GM10847 (cell line): ENCODE data around the gene WIZ.

Experiments used
- POLR2A ChIP-seq: IDR thresholded peaks from 2 replicates; pipeline ENCODE4 v1.6.1; 2011; ENCODE audit not compliant: insufficient read length; ENCODE audit errors: extremely low read depth

The WIZ gene

DNA sequence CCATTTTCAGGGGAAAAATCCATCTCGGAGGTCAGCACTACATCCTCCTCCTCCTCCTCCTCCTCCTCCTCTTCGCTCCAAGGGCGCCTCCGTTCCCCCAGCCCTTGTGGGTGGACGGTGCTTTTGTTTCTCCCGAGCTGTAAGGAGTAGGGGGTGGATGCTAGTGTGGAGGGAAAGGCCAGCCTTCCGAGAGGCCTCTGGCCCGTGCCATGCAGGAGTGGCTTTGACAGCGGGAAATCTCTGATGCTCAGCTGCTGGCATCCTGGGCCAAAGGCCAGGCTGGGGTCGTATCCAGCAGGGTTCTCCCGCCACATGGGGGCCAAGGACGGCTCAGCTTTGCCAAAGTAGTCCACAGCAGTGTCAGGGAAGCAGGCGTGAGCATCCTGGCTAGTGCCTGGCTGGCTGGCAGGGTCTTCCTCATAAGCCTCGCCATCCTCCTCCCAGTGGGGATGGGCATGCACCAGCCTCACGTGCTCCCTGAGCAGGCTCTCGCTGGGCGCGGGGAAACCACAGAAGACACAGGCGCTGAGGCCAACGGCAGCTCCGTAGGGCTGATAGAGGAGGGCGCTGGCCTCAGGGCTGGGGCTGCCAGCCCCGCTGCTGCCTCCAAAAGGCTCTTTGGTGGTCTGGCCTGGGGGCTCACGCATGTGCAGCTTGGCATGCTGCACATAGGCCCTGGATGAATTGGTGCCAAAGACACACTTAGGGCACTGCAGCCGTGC is 10.5 kb downstream of the WIZ start:
- TF ChIP-seq POLR2A = no peak

DNA sequence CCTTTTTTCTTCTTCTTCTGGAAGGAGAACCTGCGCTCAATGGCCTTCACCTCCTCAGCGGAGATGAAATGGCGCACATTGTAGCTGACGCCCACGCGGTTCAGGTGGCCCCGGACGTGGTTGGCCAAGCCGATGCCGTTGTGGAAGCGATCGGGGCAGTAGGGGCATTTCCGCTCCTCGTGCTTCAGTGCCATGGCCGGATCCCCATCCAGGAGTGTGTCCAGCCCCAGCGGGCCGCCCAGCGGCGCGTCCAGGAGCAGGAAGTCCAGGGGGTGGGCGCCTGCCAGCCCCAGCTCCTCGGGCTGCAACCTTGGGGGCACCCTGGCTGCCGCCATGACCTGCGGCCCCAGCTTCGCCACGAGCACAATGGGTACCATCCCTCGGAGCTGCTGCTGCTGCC is 11.2 kb downstream of the WIZ start:
- no peak for TF ChIP-seq POLR2A

DNA sequence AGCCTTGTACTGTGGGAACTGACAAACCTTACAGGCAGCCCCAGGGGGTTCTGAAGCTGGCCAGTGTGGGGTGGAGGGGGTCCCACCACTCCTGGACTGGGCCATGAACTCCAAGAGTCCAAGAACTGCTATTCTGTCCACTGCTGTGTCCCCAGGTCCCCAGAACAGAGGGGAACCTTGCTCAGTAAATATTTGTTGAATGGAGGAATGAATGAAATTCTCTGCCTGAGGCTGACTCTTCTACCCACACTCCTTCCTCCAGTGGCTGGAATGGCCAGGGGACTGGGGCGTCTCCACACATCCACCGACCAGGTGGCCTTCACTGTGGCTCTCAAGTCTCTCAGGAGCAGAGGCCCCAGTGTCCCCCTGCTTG is 11.6 kb downstream of the WIZ start:
- TF ChIP-seq POLR2A = no peak

DNA sequence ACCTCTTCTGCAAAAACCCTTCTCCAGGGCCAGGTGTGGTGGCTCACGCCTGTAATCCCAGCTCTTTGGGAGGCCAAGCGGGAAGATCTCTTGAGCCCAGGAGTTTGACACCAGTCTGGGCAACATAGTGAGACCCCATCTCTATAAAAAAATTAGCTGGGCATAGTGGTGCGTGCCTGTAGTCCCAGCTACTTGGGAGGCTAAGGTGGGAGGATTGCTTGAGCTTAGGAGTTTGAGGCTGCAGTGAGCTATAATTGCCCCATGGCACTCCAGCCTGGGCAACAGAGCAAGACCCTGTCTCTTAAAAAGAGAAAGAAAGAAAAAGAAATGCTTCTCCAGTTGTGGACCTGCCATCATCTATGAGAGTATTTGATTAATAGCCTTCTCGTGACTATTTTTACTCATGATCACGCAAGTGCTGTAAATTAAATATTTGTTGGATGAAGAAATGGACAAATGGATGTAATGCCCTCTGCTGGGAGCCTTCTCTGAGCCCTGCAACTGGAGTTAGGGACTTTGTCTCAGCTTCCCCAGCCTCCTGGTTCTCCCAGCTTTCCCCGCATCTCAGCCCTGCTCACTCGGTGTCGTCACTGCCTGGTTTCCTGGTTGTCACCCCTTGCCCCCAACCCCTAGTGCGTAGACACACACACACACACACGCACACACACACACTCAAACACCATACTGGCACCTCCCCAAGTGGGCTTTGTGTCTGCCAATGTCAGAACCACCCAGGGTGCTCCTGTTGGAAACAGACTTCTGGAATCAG is 12.2 kb downstream of the WIZ start:
- no peak for TF ChIP-seq POLR2A

DNA sequence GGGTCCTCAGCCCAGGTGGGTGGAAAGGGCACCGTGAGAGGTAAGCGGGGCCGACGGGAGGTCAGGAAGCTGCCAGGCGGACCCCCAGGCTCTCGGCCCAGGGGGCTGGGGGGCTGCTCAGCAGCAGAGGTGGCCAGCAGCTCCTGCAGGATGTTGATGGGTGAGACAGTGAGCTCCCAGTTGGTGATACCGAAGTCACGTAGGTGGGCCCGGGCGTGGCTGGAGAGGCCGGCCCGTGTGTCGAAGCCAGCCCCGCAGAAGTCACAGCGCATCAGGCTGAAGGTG is 13.0 kb downstream of the WIZ start:
- no peak for TF ChIP-seq POLR2A

DNA sequence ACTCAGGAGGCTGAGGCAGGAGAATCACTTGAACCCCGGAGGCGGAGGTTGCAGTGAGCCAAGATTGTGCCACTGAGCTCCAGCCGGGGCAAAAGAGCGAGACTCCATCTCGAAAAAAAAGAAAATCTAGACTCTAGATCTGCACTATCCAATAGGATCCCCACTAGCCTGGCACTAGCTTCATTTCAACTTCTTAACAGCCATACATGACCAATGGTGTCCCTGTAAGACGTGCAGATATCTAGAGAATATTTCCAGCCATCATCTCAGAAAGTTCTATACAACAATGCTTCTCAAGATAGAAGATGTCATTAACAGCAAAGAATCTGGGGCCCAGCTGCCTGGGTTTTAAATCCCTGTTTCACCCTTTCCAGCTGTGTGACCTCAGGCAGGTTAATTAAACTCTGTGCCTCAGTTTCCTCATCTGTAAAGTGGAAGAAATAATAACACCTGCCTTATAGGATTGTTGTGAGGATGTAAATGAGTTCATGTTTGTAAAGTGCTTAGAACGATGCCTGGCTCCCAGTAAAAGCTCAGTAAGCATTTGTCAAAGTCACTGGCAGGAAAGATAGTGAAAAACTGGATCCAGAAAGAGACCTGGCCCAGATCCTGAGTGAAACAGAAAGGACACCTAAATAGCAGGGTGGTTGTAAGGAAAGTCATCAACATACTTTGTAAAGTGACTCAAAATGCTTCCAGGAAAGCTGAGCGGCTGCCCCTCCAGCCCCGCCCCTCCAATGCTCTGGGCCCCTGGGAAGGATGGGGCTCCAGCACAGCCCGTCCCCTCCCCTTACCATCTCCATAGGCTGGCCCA is 13.5 kb downstream of the WIZ start:
- TF ChIP-seq POLR2A = no peak

DNA sequence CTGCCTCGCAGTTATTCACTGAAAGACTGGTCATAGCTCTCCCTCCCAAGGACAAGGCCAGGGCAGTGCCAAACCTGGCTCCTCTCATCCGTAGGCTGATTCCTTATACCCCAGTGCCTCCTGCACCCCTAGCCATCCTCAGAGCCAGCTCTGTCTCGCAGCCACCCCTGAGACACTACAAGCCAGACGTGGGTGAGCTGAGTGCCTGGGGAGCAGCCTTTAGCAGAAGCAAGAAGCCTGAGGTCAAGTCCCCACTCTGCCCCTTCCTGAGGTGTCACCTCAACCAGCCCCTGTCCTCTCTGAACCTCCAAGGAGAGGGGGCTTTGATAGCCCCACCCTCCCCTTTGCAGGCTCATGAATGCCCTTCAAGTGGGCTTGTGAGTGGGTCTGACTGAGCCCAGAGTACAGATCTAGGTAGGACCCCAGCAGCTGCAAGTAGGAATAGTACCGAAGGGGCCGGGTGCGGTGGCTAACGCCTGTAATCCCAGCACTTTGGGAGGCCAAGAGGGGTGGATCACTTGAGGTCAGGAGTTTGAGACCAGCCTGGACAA is 16.2 kb downstream of the WIZ start:
- no peak for TF ChIP-seq POLR2A

DNA sequence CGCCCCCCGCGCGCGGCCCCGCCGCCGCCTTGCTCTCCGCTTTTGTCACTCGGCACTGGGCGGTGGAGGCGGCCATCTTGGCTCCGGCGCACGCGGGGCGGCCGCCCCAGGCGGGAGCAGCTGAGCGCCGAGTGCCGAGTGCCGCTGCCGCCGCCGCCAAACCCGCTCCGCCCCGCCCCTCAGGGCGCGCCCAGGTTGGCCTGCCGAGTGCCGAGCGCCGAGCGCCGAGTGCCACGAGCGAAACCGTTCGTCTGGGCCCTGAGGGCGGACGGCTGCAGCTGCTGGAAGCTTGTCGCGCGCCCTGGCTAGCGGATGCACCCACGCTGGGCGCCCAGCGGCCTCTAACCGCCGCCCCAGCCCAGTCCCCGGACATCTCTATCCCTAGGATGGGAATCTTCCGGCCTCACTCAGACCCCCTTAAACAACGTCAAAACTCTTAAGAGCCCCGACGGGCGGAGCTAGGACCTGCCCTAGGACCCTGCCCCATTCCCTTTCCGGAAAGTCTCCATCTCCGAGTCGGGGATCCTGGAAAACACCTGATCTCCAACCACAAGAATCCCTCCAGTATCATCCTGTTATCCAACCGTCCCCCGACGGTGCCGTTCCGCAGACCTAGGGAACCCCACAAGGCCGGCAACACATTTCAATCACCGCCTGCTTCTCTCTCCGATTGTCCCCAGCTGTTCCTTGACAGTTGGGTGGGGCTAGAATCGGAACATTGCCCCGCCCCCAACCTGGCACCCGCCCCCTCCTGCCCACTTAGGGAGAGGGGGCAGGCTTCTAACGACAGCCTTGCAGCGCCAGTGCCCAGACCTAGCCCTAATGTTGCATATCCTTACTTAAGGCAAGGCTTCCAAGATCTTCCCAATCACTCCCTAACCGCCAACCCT is 16.9 kb downstream of the WIZ start:
- peak; percentile 52 for TF ChIP-seq POLR2A

DNA sequence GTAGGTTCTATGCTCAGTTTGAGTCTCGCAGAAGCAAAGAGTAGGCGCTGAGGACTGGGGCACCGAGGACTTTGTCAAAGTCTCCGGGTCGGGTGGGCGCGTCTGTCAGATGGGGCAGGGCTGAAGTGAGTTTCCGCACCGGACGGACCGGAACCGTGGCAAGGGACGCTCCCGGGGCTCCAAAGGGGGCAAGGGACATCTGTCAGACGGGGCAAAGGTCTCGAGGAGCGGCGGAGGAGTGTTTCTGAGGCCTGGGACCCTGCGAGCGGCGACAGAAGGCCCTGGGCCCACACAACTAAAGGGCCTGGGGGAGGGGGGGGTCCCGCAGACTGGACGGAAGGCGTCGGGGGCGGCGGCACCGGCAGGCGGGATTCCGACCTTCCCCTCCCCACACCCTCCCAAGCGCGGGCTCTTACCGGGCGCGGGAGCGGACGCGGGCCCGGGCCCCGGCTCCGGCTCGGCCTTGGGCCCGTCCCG is 17.7 kb downstream of the WIZ start:
- no peak for TF ChIP-seq POLR2A

DNA sequence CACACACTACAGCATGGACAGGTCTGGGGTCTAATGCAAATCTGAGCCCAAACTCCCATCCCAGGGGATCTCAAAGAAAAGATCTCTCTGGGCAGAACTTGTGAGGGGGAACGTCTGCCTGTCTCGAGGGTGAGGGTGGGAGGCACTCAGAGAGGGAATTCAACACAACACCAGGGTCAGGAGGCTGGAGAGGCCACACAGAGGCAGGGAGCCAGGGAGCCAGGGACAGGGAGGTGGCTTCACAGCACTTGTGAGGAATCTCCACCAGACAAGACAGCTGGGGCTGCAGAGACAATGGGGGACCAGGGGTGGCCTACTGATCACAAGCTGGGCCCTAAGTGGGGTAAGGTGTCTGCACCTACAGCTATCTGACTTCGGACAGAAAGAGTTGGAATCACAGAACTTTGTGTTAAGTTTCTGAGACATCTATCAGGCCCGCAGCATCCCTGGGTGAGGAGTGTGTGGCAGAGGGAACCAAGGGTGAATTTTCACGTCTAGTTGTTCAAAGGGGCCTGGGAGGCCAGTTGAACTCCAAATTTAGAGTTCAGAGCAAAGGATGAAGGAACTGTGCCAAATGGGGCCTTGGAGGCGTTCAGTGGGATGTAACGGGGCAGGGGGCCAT is 18.2 kb downstream of the WIZ start:
- TF ChIP-seq POLR2A = no peak

DNA sequence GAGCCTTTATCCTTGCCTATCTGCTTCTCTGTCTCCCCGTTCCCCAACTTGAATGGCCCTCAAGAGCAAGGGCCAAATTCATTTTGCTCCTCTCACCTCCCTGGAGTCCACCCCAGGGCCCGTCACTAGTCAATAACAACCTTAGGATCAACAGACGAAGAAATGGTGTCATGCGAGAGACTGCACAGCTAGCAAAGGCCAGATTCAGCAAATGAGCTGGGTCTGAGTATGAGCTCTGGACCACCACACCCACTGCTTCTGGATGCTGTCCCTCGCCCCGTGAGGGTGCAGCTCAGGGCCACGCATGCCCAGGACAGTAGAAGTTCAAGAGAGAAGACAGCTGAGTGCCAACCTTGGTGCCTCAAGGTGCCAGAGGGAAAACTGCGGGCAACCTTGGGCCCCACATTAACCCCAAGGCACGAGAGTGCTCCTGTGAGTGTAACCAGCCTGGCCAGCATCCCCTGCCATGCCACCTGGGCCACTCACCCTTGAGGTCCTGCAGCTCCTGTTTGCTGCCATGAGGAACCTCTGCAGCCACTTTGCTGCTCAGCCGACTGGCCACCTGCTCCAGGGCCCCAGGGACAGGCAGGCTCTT is 19.1 kb downstream of the WIZ start:
- no peak for TF ChIP-seq POLR2A

DNA sequence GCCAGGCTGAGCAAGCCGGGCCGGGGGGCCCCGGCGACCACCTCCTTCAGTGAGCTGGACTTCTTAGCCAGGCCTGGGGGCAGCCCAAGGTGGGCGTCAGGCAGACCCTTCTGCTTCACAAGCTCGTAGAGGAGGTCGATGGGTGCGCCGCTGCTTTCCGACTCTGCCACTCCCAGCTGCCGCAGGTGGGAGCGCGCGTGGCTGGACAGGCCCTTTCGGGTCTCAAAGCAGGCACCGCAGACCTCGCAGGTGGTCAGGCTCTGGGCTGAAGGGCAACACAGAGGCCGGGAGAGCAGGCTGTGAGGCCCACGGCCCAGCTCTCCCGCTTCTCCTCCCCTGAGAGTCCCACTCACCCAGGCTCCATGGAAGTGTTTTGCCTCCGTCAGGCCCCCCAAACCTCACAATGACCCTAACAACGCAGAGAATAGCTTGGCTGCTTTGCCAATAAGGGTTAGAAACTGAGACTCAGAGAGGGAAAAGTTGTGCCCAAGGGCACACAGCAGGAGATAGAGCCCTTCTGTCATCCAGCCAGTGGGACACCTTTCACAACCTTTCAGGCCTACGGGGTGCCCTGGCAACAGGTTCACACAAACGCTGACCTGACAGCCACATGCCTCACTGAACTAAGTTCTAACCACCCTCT is 19.8 kb downstream of the WIZ start:
- TF ChIP-seq POLR2A = no peak

DNA sequence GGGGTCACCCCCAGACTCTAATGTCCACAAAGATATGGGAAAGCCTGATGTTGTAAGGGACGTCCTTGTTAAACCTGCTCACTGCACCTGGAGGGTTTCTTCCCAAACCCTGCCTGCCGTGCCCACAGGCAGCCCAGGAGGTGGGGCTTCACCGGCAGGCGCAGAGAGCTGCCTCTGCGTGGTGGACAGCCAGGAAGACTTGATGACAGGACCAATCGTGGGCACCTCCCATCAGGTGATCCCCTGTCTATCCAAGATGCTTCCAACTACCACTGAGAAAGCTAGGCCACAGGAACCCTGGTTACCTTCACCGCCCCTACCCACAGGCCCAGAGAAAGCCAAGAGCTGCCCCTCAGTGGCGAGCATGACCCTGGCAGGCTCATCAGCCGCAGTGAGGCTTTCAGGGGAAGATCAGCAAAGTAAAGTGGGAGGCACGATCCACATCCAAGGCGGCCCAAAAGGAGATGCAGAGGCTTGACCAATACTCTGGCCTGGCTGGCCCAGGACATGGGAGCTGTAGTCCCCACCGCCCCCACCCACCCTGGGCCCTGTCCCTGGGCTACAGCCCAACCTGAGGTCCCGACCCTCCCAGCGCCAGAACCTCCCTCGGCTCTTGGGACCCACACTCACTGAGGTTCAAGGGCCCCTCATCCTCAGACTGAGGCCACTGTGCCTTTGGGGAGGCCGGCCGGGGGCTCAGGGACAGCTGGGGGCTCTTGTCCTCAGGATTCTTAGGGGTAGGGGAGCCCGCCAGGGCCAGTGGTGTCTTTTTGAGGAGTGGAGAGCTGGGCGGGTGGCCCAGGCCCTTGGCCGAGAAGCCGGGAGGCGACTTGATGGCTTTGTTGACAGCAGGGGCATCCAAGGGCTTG is 20.6 kb downstream of the WIZ start:
- no peak for TF ChIP-seq POLR2A

DNA sequence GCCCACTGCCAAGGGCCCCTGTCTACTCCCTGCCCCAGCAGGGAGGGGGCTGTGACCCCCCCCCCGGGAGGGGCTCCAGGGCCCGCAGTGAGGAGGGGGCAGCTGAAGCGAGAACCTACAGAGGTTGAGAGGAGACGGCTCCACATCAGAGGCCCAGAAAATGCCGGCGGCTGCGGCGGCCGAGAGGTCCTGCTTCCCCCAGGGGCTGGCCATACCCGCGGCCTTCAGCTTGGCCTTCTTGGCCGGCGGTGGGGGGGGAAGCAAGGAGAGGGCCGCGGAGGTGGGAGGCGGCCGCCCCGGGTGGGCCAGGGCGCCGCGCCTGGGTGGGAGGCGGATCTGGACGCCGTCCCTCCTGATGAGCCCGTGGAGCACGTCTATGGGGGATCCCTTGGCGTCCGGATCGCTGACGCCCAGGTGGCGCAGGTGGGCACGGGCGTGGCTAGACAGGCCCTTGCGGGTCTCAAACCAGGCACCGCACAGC is 21.7 kb downstream of the WIZ start:
- no peak for TF ChIP-seq POLR2A
